DMS53 (cell line): Measurements from ENCODE around the gene ZNF175.

Source experiments
- DNase-seq: peaks from one replicate; lab custom pipeline; 2025; lab: John Stamatoyannopoulos, UW

The ZNF175 gene

GRCh38 chr19:51570962-51571575, at the start of gene ZNF175:
TSS of gene ZNF175 (plus strand) at chr19:51571283. CDS start at chr19:51573330, 2,047 bp downstream.
- DNase-seq: peak; percentile 54

GRCh38 chr19:51521357-51521756, 49.7 kb upstream of the ZNF175 start:
- no peak for DNase-seq

GRCh38 chr19:51521781-51522180, 49.3 kb upstream of the ZNF175 start:
- DNase-seq: no peak

- no peak for DNase-seq
These were observed 46.3 kb upstream of the ZNF175 start for GRCh38 chr19:51524666-51525264.

GRCh38 chr19:51525651-51526050, 45.4 kb upstream of the ZNF175 start:
- DNase-seq: no peak

GRCh38 chr19:51529301-51529700, 41.8 kb upstream of the ZNF175 start:
- DNase-seq: no peak

- DNase-seq: no peak
These were observed 40.5 kb upstream of the ZNF175 start for GRCh38 chr19:51530616-51531015.

- DNase-seq: no peak
These were observed 39.5 kb upstream of the ZNF175 start, which contains the start of gene SIGLEC6 for GRCh38 chr19:51531349-51532315. TSS of gene SIGLEC6 (minus strand) at chr19:51531670. CDS start at chr19:51531648, 22 bp downstream.

GRCh38 chr19:51535535-51535934, 35.5 kb upstream of the ZNF175 start:
- no peak for DNase-seq

GRCh38 chr19:51539821-51540366, 31.2 kb upstream of the ZNF175 start:
- no peak for DNase-seq

- DNase-seq: no peak
These were observed 29.4 kb upstream of the ZNF175 start for GRCh38 chr19:51541458-51542357.

- no peak for DNase-seq
These were observed 28.4 kb upstream of the ZNF175 start for GRCh38 chr19:51542699-51543098.

GRCh38 chr19:51544038-51544437, 27.0 kb upstream of the ZNF175 start:
- no peak for DNase-seq

- DNase-seq: no peak
These were observed 24.9 kb upstream of the ZNF175 start for GRCh38 chr19:51546107-51546649.

- no peak for DNase-seq
These were observed 24.3 kb upstream of the ZNF175 start for GRCh38 chr19:51546650-51547396.

GRCh38 chr19:51547397-51548212, 23.5 kb upstream of the ZNF175 start:
- no peak for DNase-seq

GRCh38 chr19:51548213-51548651, 22.9 kb upstream of the ZNF175 start:
- no peak for DNase-seq

- DNase-seq: no peak
These were observed 22.2 kb upstream of the ZNF175 start for GRCh38 chr19:51548891-51549305.
